Kidney epithelial cell (primary cell): ENCODE results near the gene MAP4K1. TPM values are rescaled to one million over a fixed set of nuclear protein-coding genes. Genes with fewer than 3 reads are reported as not detected.

Experiments
- DNase-seq: peaks from one replicate; pipeline ENCODE4 v3.0.0-alpha.2; 2010; ENCODE audit warnings: low read depth
- H3K27me3 ChIP-seq: 2 replicates; pipeline ENCODE4 v1.6.0; 2011; ENCODE audit warnings: low read length; ENCODE audit not compliant: control insufficient read depth, insufficient read depth
- H3K36me3 ChIP-seq: 2 replicates; pipeline ENCODE4 v1.5.1; 2011; ENCODE audit warnings: low read length; ENCODE audit not compliant: control insufficient read depth, insufficient read depth
- H3K4me3 ChIP-seq: 2 replicates; pipeline ENCODE4 v1.5.1; 2011; ENCODE audit warnings: low read depth, mild to moderate bottlenecking, control low read depth, low read length
- CTCF ChIP-seq: IDR thresholded peaks from 2 replicates; pipeline ENCODE4 v1.5.1; 2011; ENCODE audit warnings: mild to moderate bottlenecking, moderate library complexity, low read length, control low read depth, inconsistent platforms; ENCODE audit not compliant: insufficient read depth, poor library complexity, severe bottlenecking
- total RNA-seq: library from RNA; depleted of rRNA; stranded (reverse); fragments of >200 nt; gene quantifications from 2 replicates; pipeline ENCODE4 v1.2.3, GENCODE V29; 2015

Gene MAP4K1
- 1.3 and 4.7 TPM in 2 replicates for total RNA-seq

- Histone ChIP-seq H3K4me3 (peak within 1 kb of the TSS; percentile 56), H3K27me3 (no peaks in the 10 kb centered on the region), H3K36me3 (no peaks in the 10 kb centered on the region)
- no peak for TF ChIP-seq CTCF
- DNase-seq, result no peak
Observed at GRCh38 chr19:38617764-38618589, at the start of gene MAP4K1. TSS of gene MAP4K1 (minus strand) at chr19:38617953. CDS start at chr19:38617895, 58 bp downstream.

DNA sequence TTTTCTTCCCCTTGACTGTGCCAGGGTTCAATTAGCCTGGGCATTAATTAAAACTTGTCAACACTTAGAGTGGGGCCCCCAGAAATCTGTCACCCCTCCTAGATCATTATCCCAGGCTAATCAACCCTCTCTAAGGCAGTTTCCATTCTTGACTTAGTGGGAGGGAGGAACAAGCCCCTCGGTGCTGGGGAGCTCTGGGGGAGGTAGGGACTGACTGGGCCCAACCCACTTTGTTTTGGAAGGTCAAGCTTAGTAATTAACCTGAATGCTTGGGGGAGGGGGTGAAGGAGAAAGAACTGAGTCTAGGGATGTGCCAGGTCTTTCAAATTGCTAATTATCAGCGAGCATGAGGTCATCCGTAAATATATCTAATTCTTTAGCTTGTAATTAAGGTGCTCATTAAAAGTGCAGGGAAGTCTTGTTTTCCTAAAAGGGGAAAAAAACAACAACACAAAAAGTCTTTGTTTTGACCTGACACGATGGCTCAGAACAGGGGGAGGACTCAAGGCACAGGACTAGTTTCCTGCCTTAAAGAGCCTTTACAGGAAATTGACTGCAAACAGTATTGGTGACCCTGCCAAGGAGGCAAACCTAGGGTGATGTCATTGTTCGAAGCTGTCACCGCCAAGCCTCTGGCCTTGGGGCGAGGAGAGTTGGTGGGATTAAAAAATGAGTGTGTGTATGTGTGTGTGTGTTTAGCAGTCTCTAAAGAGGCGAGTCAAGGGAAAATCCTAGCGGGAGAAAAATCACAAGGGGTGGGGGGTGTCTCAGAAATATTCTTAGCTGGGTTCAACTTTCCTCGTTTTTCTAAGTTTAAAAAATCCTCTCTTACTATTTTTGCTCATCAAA is 49.1 kb upstream of the MAP4K1 start:
- DNase-seq, result no peak
- H3K36me3 ChIP-seq, result peaks cover 4% of the 10 kb centered on the region
- H3K27me3 ChIP-seq, result no peaks in the 10 kb centered on the region
- TF ChIP-seq CTCF, result no peak
- no peak overlapping the region for H3K4me3 ChIP-seq

GRCh38 chr19:38665950-38666662 is 48.4 kb upstream of the MAP4K1 start:
- DNase-seq, result no peak
- Histone ChIP-seq H3K4me3 (no peak overlapping the region), H3K36me3 (peaks cover 4% of the 10 kb centered on the region), H3K27me3 (no peaks in the 10 kb centered on the region)
- no peak for TF ChIP-seq CTCF

DNA sequence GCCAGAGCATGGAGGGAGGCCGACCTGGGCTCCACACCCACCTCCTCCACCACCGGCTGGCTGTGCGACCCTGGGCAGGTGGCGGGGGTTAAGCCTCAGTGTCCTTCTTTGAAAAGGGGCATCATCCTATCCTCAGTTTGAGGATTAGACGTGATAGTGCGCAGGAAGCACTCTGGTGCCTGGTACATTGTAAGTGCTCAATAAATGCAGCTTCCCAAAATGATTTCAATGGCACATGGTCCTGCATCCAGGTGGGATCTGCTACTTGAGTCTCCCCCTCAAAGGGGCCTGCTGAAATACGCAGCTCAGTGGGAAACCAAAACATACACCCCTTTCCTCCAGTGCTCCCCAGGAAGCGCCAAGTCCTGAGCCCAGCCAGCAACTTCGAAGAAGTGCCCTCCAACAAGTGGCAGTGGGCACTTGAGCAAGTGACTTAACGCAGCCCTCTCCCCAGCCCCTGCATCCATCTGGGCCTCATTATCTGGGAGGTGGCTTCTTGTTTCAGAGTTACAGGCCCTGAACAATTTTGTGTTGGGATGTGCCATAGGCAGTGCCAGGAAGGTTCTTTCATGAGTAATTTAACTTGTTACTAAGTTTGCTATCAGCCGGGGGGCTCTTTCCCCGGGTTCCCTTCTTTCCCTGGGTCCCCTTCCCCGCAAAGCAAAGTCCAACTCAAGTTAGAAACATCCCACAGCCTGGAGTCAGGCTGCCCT is 47.6 kb upstream of the MAP4K1 start:
- Histone ChIP-seq H3K4me3 (no peak overlapping the region), H3K36me3 (peaks cover 4% of the 10 kb centered on the region), H3K27me3 (no peaks in the 10 kb centered on the region)
- no peak for DNase-seq
- no peak for TF ChIP-seq CTCF

DNA sequence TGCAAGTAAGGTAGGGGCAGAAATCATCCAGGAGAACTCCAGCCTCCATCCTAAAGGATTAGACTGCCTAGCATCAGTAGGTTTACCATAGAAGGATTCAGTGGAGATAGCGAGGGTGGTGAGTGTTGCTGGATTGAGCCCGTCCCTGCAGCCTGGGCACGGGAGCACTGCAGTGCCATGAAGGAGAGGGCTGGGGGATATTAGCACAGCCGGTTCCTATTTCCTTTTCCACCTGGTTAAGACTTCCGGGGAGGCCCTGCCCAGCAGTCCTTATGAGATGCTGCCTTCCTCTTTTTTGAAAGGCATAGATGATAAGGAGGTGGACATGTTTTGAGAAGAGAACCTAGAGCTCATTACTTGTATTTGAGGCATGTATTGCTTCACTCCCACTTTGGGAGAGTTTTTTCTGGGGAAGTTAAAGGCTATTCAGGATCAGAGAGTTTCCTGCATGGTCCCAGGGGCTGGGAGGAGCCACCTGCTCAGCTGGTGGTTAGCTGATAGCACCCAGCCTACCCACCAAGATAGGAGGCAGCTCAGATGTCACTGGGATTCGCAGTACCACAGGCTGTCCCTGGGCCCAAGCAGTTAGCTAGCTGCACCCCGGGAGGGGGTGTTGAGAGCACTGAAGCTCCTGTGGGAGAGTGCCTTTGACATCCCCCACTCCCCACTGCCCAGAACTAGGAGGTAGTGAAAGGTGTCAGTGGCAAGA is 46.9 kb upstream of the MAP4K1 start:
- no peaks in the 10 kb centered on the region for H3K27me3 ChIP-seq
- DNase-seq, result no peak
- H3K4me3 ChIP-seq, result no peak overlapping the region
- no peak for TF ChIP-seq CTCF
- H3K36me3 ChIP-seq, result peaks cover 3% of the 10 kb centered on the region
